SK-N-SH (cell line): Measurements from ENCODE around the gene PFKL. TPM values are rescaled to one million over a fixed set of nuclear protein-coding genes. Genes with fewer than 3 reads are reported as not detected.

Experiments used
- CTCF ChIA-PET: fragments of 300-600, 350-600 bp; formaldehyde crosslinking; extraction: SDS; loops from one replicate; lab custom pipeline; 2021; lab: Yijun Ruan, JAX
- POLR2A ChIA-PET: fragments of 350-600 bp; sonication (Branson Sonifier 250); formaldehyde crosslinking; extraction: SDS; loops from one replicate; lab custom pipeline; 2020; ENCODE audit warnings: antibody characterized with exemption, inconsistent platforms; lab: Yijun Ruan, JAX
- DNase-seq: peaks from one replicate; pipeline ENCODE4 v3.0.0; 2012
- H2AFZ ChIP-seq: fragments of 200-600 bp; sonication (generic); 2 replicates; pipeline ENCODE4 v1.8.1; 2016; ENCODE audit warnings: antibody characterized with exemption, mild to moderate bottlenecking, low read depth
- H3F3A ChIP-seq: fragments of 200-600 bp; sonication (generic); replicated peaks from 2 replicates; pipeline ENCODE3; 2016; ENCODE audit warnings: antibody characterized with exemption, mild to moderate bottlenecking; ENCODE audit not compliant: insufficient read depth
- H3K27ac ChIP-seq, 2 experiments: fragments of 200-500 bp in 1 of 2; fragments of 200-600 bp in 1 of 2; sonication (Bioruptor generic) in 1 of 2; sonication (generic), shearing (Covaris generic) in 1 of 2; 2 replicates each; pipeline versions ENCODE4 v1.5.1 to v1.6.1; 2014 to 2016; ENCODE audit warnings: low read depth in 2 of 2, inconsistent platforms in 1 of 2, low read length in 1 of 2, mild to moderate bottlenecking in 1 of 2, mixed read lengths in 1 of 2
- H3K27me3 ChIP-seq: fragments of 200-600 bp; sonication (generic), shearing (Covaris generic); 2 replicates; pipeline ENCODE4 v1.6.1; 2016; ENCODE audit warnings: mixed run types; ENCODE audit not compliant: insufficient read depth
- H3K36me3 ChIP-seq, 2 experiments: fragments of 200-500 bp in 1 of 2; fragments of 200-600 bp in 1 of 2; sonication (Bioruptor generic) in 1 of 2; sonication (generic) in 1 of 2; replicated peaks in 1 of 2; 2 replicates each; pipeline versions ENCODE3 to v1.5.1; 2014 to 2016; ENCODE audit warnings: low read length in 1 of 2, mild to moderate bottlenecking in 1 of 2; ENCODE audit not compliant: insufficient read depth in 2 of 2, control insufficient read depth in 1 of 2
- H3K4me1 ChIP-seq, 2 experiments: fragments of 200-500 bp in 1 of 2; fragments of 200-600 bp in 1 of 2; sonication (Bioruptor generic) in 1 of 2; sonication (generic), shearing (Covaris generic) in 1 of 2; 2 replicates each; pipeline versions ENCODE4 v1.5.1 to v1.6.1; 2014 to 2016; ENCODE audit warnings: low read depth in 1 of 2, low read length in 1 of 2, mixed run types in 1 of 2; ENCODE audit not compliant: insufficient read depth in 2 of 2, control insufficient read depth in 1 of 2
- H3K4me2 ChIP-seq: fragments of 200-600 bp; sonication (generic), shearing (Covaris generic); 2 replicates; pipeline ENCODE4 v1.6.1; 2017; ENCODE audit warnings: mixed run types
- H3K4me3 ChIP-seq, 2 experiments: fragments of 200-500 bp in 1 of 2; fragments of 200-600 bp in 1 of 2; sonication (Bioruptor generic) in 1 of 2; sonication (generic), shearing (Covaris generic) in 1 of 2; 2 replicates each; pipeline versions ENCODE4 v1.5.1 to v1.8.1; 2014 to 2016; ENCODE audit warnings: low read depth in 2 of 2, inconsistent platforms in 1 of 2, low read length in 1 of 2, mild to moderate bottlenecking in 1 of 2, mixed read lengths in 1 of 2, moderate library complexity in 1 of 2
- H3K79me2 ChIP-seq: fragments of 200-600 bp; sonication (generic); 2 replicates; pipeline ENCODE4 v1.8.1; 2017; ENCODE audit warnings: mild to moderate bottlenecking; ENCODE audit not compliant: insufficient read depth
- H3K9ac ChIP-seq: fragments of 200-600 bp; sonication (generic); 2 replicates; pipeline ENCODE4 v1.6.1; 2017; ENCODE audit warnings: mixed run types
- H3K9me2 ChIP-seq: fragments of 200-600 bp; sonication (generic); 2 replicates; pipeline ENCODE4 v1.6.1; 2017; ENCODE audit warnings: mixed run types
- H3K9me3 ChIP-seq: fragments of 200-600 bp; sonication (generic); 2 replicates; pipeline ENCODE4 v1.6.1; 2017; ENCODE audit warnings: mixed run types, mild to moderate bottlenecking, moderate library complexity
- H4K20me1 ChIP-seq: fragments of 200-600 bp; sonication (generic); 2 replicates; pipeline ENCODE4 v1.6.1; 2017; ENCODE audit warnings: mild to moderate bottlenecking, mixed run types; ENCODE audit not compliant: insufficient read depth
- ELF1 ChIP-seq: IDR thresholded peaks from 2 replicates; pipeline ENCODE4 v1.4.0; 2012
- FOXM1 ChIP-seq: IDR thresholded peaks from 2 replicates; pipeline ENCODE4 v1.4.0; 2012; ENCODE audit warnings: low read depth, mild to moderate bottlenecking
- GABPA ChIP-seq: IDR thresholded peaks from 2 replicates; pipeline ENCODE4 v1.4.0; 2012; ENCODE audit warnings: low read depth, mild to moderate bottlenecking
- GATA2 ChIP-seq: sonication (generic); formaldehyde crosslinking; IDR thresholded peaks from 2 replicates; pipeline ENCODE4 v1.5.0; 2020; ENCODE audit warnings: mild to moderate bottlenecking, missing genetic modification reagents
- JUND ChIP-seq: IDR thresholded peaks from 2 replicates; pipeline ENCODE4 v1.4.0; 2012
- MXI1 ChIP-seq: IDR thresholded peaks from 2 replicates; pipeline ENCODE4 v1.6.1; 2012; ENCODE audit warnings: mild to moderate bottlenecking, low read depth, low read length, improper control_type of control experiment
- PBX3 ChIP-seq: IDR thresholded peaks from 2 replicates; pipeline ENCODE4; 2012
- RAD21 ChIP-seq: IDR thresholded peaks from 2 replicates; pipeline ENCODE4 v1.6.1; 2012; ENCODE audit warnings: mild to moderate bottlenecking, low read length
- SIN3A ChIP-seq: IDR thresholded peaks from 2 replicates; pipeline ENCODE4 v1.6.1; 2012; ENCODE audit warnings: low read depth, mild to moderate bottlenecking, low read length, moderate library complexity, borderline replicate concordance
- SMC3 ChIP-seq: IDR thresholded peaks from 2 replicates; pipeline ENCODE4 v1.6.1; 2012; ENCODE audit warnings: low read depth, low read length, improper control_type of control experiment
- TCF12 ChIP-seq: IDR thresholded peaks from 2 replicates; pipeline ENCODE4 v1.4.0; 2012
- WGBS: methylation state at CpG from one replicate; pipeline ENCODE4 v1.1.6; 2017; ENCODE audit warnings: low lambda C conversion rate; 5-methylcytosine and 5-hydroxymethylcytosine counted together
- polyA plus RNA-seq, 3 experiments: library from polyadenylated mRNA; depleted of rRNA; stranded (reverse); fragments of >200 nt; gene quantifications; 2 replicates each; pipeline ENCODE4 v1.2.3, GENCODE V29; 2012
- TF ChIP-seq, protein P1 (sequence below): IDR thresholded peaks from 2 replicates; pipeline ENCODE4 v1.4.0; 2012; ENCODE audit warnings: low read depth, borderline replicate concordance
- TF ChIP-seq, protein P2 (sequence below): fragments of 200-600 bp; sonication (generic); IDR thresholded peaks from 2 replicates; pipeline ENCODE4 v1.6.1; 2017; ENCODE audit warnings: antibody characterized with exemption, mild to moderate bottlenecking, moderate library complexity

Gene PFKL
- polyA plus RNA-seq, 1 of the 3 experiments (the other 2 are of a cell fraction) = 118 TPM

GRCh38 chr21:44259082-44259705, 40.7 kb upstream of the PFKL start:
- no peak for DNase-seq
- no peaks in the 10 kb centered on the region for H3K27me3 ChIP-seq

GRCh38 chr21:44260066-44260465, 39.8 kb upstream of the PFKL start:
- no peaks in the 10 kb centered on the region for H3K36me3 ChIP-seq
- H3K4me1 ChIP-seq = no peaks in the 10 kb centered on the region
- CTCF ChIA-PET = no interaction called here
- no peaks in the 10 kb centered on the region for H3K9me2 ChIP-seq
- no peak overlapping the region for H3K9ac ChIP-seq
- H3K9me3 ChIP-seq = no peaks in the 10 kb centered on the region
- no peaks in the 10 kb centered on the region for H3F3A ChIP-seq
- no peaks in the 10 kb centered on the region for H4K20me1 ChIP-seq
- H3K27me3 ChIP-seq = no peaks in the 10 kb centered on the region
- H2AFZ ChIP-seq = no peak overlapping the region
- 20% methylated on average over 4 of the region's 4 CpGs for WGBS
- TF ChIP-seq TCF12 = no peak
- TF ChIP-seq, protein P1, sequence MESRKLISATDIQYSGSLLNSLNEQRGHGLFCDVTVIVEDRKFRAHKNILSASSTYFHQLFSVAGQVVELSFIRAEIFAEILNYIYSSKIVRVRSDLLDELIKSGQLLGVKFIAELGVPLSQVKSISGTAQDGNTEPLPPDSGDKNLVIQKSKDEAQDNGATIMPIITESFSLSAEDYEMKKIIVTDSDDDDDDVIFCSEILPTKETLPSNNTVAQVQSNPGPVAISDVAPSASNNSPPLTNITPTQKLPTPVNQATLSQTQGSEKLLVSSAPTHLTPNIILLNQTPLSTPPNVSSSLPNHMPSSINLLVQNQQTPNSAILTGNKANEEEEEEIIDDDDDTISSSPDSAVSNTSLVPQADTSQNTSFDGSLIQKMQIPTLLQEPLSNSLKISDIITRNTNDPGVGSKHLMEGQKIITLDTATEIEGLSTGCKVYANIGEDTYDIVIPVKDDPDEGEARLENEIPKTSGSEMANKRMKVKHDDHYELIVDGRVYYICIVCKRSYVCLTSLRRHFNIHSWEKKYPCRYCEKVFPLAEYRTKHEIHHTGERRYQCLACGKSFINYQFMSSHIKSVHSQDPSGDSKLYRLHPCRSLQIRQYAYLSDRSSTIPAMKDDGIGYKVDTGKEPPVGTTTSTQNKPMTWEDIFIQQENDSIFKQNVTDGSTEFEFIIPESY = no peak
- TF ChIP-seq, protein P2, sequence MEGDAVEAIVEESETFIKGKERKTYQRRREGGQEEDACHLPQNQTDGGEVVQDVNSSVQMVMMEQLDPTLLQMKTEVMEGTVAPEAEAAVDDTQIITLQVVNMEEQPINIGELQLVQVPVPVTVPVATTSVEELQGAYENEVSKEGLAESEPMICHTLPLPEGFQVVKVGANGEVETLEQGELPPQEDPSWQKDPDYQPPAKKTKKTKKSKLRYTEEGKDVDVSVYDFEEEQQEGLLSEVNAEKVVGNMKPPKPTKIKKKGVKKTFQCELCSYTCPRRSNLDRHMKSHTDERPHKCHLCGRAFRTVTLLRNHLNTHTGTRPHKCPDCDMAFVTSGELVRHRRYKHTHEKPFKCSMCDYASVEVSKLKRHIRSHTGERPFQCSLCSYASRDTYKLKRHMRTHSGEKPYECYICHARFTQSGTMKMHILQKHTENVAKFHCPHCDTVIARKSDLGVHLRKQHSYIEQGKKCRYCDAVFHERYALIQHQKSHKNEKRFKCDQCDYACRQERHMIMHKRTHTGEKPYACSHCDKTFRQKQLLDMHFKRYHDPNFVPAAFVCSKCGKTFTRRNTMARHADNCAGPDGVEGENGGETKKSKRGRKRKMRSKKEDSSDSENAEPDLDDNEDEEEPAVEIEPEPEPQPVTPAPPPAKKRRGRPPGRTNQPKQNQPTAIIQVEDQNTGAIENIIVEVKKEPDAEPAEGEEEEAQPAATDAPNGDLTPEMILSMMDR = no peak
- TF ChIP-seq SMC3 = no peak
- TF ChIP-seq PBX3 = no peak
- no peak for TF ChIP-seq RAD21
- TF ChIP-seq GATA2 = no peak
- no peak for TF ChIP-seq SIN3A
- no peak for TF ChIP-seq FOXM1
- H3K79me2 ChIP-seq = no peaks in the 10 kb centered on the region
- H3K27ac ChIP-seq = no peak overlapping the region
- no peak overlapping the region for H3K4me2 ChIP-seq
- no peak for DNase-seq
- H3K4me3 ChIP-seq = no peak overlapping the region
- POLR2A ChIA-PET = no interaction called here

More at GRCh38 chr21:44259082-44259705, 40.7 kb upstream of the PFKL start:
- Histone ChIP-seq H2AFZ (no peak overlapping the region), H3K9ac (no peak overlapping the region), H3K4me1 (no peaks in the 10 kb centered on the region), H3K4me3 (no peak overlapping the region), H4K20me1 (no peaks in the 10 kb centered on the region), H3K79me2 (no peaks in the 10 kb centered on the region), H3K9me2 (no peaks in the 10 kb centered on the region), H3K9me3 (no peaks in the 10 kb centered on the region), H3K36me3 (no peaks in the 10 kb centered on the region), H3K4me2 (no peak overlapping the region), H3F3A (no peaks in the 10 kb centered on the region), H3K27ac (no peak overlapping the region)
- ChIA-PET POLR2A (no interaction called here), CTCF (no interaction called here)
- WGBS = 58% methylated on average over 21 of the region's 22 CpGs
- TF ChIP-seq MXI1 (no peak), SIN3A (no peak), GABPA (no peak), JUND (no peak), ELF1 (no peak)
- TF ChIP-seq, protein P1 = no peak
